ENCODE results near the gene KDM8.

Gene KDM8

GRCh38 chr16:27208081-27208680, 4.9 kb downstream of the KDM8 start:
- POLR2A ChIA-PET = interaction anchor here (0.6 kb wide), 1 partner anchor 27 kb away, joined by 3 read pairs; no protein-coding TSS in a partner anchor
- TF ChIP-seq CTCF (IDR thresholded peaks at IDR 0.05; ENCODE audit: insufficient read depth, low read length, missing control alignments) = no peak
- DNase-seq (ENCODE audit: low read depth, low spot score) = no peak
- CTCF ChIA-PET = interaction anchor here (1.0 to 1.5 kb wide), 2 partner anchors 26 to 160 kb away, joined by 3 to 6 read pairs; no protein-coding TSS in a partner anchor
- H3K4me3 ChIP-seq (ENCODE audit: low read depth, low read length) = no peak overlapping the region

- CTCF ChIA-PET = interaction anchor here (1.0 to 1.5 kb wide), 2 partner anchors 26 to 159 kb away, joined by 3 to 6 read pairs; no protein-coding TSS in a partner anchor
- no peak for DNase-seq (ENCODE audit: low read depth, low spot score)
- no peak overlapping the region for H3K4me3 ChIP-seq (ENCODE audit: low read depth, low read length)
- POLR2A ChIA-PET = no interaction called here
- TF ChIP-seq CTCF (IDR thresholded peaks at IDR 0.05; ENCODE audit: insufficient read depth, low read length, missing control alignments) = no peak
These were observed 5.5 kb downstream of the KDM8 start for GRCh38 chr16:27208796-27209195.

GRCh38 chr16:27209591-27209990, 6.3 kb downstream of the KDM8 start:
- no peak for TF ChIP-seq CTCF (IDR thresholded peaks at IDR 0.05; ENCODE audit: insufficient read depth, low read length, missing control alignments)
- POLR2A ChIA-PET = no interaction called here
- no peak for DNase-seq (ENCODE audit: low read depth, low spot score)
- H3K4me3 ChIP-seq (ENCODE audit: low read depth, low read length) = no peak overlapping the region
- CTCF ChIA-PET = interaction anchor here (2.0 kb wide), 1 partner anchor 26 kb away, joined by 7 read pairs; no protein-coding TSS in a partner anchor

GRCh38 chr16:27210174-27210573, 6.8 kb downstream of the KDM8 start:
- ChIA-PET CTCF (interaction anchor here (2.0 kb wide), 1 partner anchor 25 kb away, joined by 7 read pairs; no protein-coding TSS in a partner anchor), POLR2A (no interaction called here)
- DNase-seq (ENCODE audit: low read depth, low spot score) = no peak
- no peak overlapping the region for H3K4me3 ChIP-seq (ENCODE audit: low read depth, low read length)
- no peak for TF ChIP-seq CTCF (IDR thresholded peaks at IDR 0.05; ENCODE audit: insufficient read depth, low read length, missing control alignments)

- no peak for DNase-seq (ENCODE audit: low read depth, low spot score)
- CTCF ChIA-PET = interaction anchor here (2.0 kb wide), 1 partner anchor 24 kb away, joined by 7 read pairs; no protein-coding TSS in a partner anchor
- POLR2A ChIA-PET = no interaction called here
These were observed 7.7 kb downstream of the KDM8 start for GRCh38 chr16:27211026-27211425.

More at GRCh38 chr16:27211026-27211425, 7.7 kb downstream of the KDM8 start:
- H3K4me3 ChIP-seq (ENCODE audit: low read depth, low read length) = no peak overlapping the region
- TF ChIP-seq CTCF (IDR thresholded peaks at IDR 0.05; ENCODE audit: insufficient read depth, low read length, missing control alignments) = no peak
